Measurements from ENCODE around the gene ADAM12.
A peak's percentile ranks its signal among the peaks of the same experiment; 100 is the strongest.

The ADAM12 gene

GRCh38 chr10:126233182-126234148 is 154.8 kb downstream of the ADAM12 start (continued):
- no peak for TF ChIP-seq ZNF571 (tag by site-specific recombination; IDR thresholded peaks at IDR 0.05)
- peak; percentile 95 for TF ChIP-seq FEZF1 (tag by site-specific recombination; IDR thresholded peaks at IDR 0.05)
- TF ChIP-seq ZNF362 (tag by site-specific recombination; IDR thresholded peaks at IDR 0.05), result no peak
- TF ChIP-seq ZSCAN16 (tag by site-specific recombination; IDR thresholded peaks at IDR 0.05), result no peak
- TF ChIP-seq ZBTB49 (tag by site-specific recombination; IDR thresholded peaks at IDR 0.05; ENCODE audit: low read depth), result no peak
- no peak for TF ChIP-seq ZNF202 (tag by site-specific recombination; IDR thresholded peaks at IDR 0.05; ENCODE audit: borderline replicate concordance)
- peak; percentile 80 for TF ChIP-seq ZBTB6 (tag by site-specific recombination; IDR thresholded peaks at IDR 0.05)
- TF ChIP-seq ZNF174 (tag by site-specific recombination; IDR thresholded peaks at IDR 0.05), result no peak
- TF ChIP-seq ZNF701 (tag by site-specific recombination; IDR thresholded peaks at IDR 0.05), result no peak
- no peak for TF ChIP-seq ZNF621 (tag by site-specific recombination; IDR thresholded peaks at IDR 0.05)
- TF ChIP-seq GLI2 (tag by site-specific recombination; IDR thresholded peaks at IDR 0.05; ENCODE audit: borderline replicate concordance, low read depth), result peak; percentile 98
- peak; percentile 95 for TF ChIP-seq ZNF639 (tag by site-specific recombination; IDR thresholded peaks at IDR 0.05)
- TF ChIP-seq KLF16 (tag by site-specific recombination; IDR thresholded peaks at IDR 0.05), result no peak
- TF ChIP-seq ZNF391 (tag by site-specific recombination; IDR thresholded peaks at IDR 0.05; ENCODE audit: borderline replicate concordance, low read depth), result peak; percentile 67; the same call in 1 of the 2 replicates
- no peak for TF ChIP-seq ZNF169 (tag by site-specific recombination; IDR thresholded peaks at IDR 0.05)
- TF ChIP-seq ZNF16 (tag by site-specific recombination; IDR thresholded peaks at IDR 0.05; ENCODE audit: low read depth), result no peak
- TF ChIP-seq ZIC2 (tag by site-specific recombination; IDR thresholded peaks at IDR 0.05), result peak; percentile 65; the same call in 1 of the 2 replicates
- TF ChIP-seq ZBTB17 (tag by site-specific recombination; IDR thresholded peaks at IDR 0.05), result peak; percentile 55; the same call in 1 of the 2 replicates
- no peak for TF ChIP-seq ZNF692 (tag by site-specific recombination; IDR thresholded peaks at IDR 0.05)
- peak; percentile 88 for TF ChIP-seq ZSCAN30 (tag by site-specific recombination; IDR thresholded peaks at IDR 0.05)
- TF ChIP-seq ZNF549 (tag by site-specific recombination; IDR thresholded peaks at IDR 0.05), result no peak
- peak; percentile 54; the same call in 1 of the 2 replicates for TF ChIP-seq ZNF610 (tag by site-specific recombination; IDR thresholded peaks at IDR 0.05; ENCODE audit: borderline replicate concordance)
- TF ChIP-seq RBAK (tag by site-specific recombination; IDR thresholded peaks at IDR 0.05), result no peak
- TF ChIP-seq EGR2 (tag by site-specific recombination; IDR thresholded peaks at IDR 0.05; ENCODE audit: low read depth), result peak; percentile 45; the same call in 1 of the 2 replicates
- TF ChIP-seq ZNF155 (tag by site-specific recombination; IDR thresholded peaks at IDR 0.05), result no peak
- TF ChIP-seq ZNF792 (tag by site-specific recombination; IDR thresholded peaks at IDR 0.05), result no peak
- peak; percentile 95 for TF ChIP-seq TCF7L2 (IDR thresholded peaks at IDR 0.05; ENCODE audit: borderline replicate concordance, low read depth, low read length)
- TF ChIP-seq ZNF138 (tag by site-specific recombination; IDR thresholded peaks at IDR 0.05; ENCODE audit: borderline replicate concordance), result no peak
- TF ChIP-seq ZNF19 (tag by site-specific recombination; IDR thresholded peaks at IDR 0.05; ENCODE audit: low read depth), result no peak
- TF ChIP-seq ZNF600 (tag by site-specific recombination; IDR thresholded peaks at IDR 0.05), result peak; percentile 69
- TF ChIP-seq ZNF501 (tag by site-specific recombination; IDR thresholded peaks at IDR 0.05), result no peak
- TF ChIP-seq ZNF211 (tag by site-specific recombination; IDR thresholded peaks at IDR 0.05; ENCODE audit: low read depth), result no peak
- TF ChIP-seq KLF7 (tag by site-specific recombination; IDR thresholded peaks at IDR 0.05; ENCODE audit: borderline replicate concordance), result peak; percentile 69; the same call in 1 of the 2 replicates
